Activated T-helper 9 cell treated with anti-CD3 and anti-CD28 coated beads, Interleukin-2, amount 50 U/mL, for 16 hours (primary cell): ENCODE results near the gene ZNF217.
"Not testable (repeated sequence)": the region's sequence is repeated elsewhere in the genome, so short reads cannot be mapped to it uniquely, and the experiment has no call there.

Source experiments
- DNase-seq: peaks from one replicate; pipeline ENCODE4 v3.0.0-alpha.2; 2020; ENCODE audit warnings: low read depth

The ZNF217 gene

DNA sequence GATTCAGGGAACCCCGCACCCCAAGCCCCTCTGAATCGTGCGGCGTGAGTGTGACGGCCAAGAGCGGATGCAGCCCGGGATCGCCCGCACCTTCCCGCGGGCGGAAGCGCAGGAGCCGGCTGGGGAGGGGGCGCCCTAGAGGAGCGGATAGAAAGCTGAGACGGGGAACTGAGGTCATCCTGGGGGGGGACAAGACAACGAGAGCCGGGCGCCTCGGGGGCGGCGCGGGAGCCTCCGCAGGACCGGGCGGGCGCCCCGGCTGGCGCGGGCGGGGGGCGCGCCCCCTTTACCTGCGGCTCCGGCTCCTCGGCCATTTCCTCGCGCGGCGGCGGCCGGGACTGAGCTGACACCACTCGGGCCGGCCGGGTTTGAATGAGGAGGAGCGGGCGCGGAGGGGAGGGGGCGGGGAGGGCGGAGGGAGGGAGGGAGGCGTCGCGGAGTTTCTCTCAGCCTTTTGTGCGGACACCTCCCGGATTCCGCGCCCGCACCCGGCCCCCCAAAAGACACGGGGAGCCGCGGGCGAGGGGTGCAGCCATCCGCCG, at the start of gene ZNF217:
Gene ZNF217 (minus strand): TSS at position 374 of the 542 bp plus-strand sequence. CDS start 11,013 bp downstream, outside the sequence.
- peak; percentile 47 for DNase-seq

DNA sequence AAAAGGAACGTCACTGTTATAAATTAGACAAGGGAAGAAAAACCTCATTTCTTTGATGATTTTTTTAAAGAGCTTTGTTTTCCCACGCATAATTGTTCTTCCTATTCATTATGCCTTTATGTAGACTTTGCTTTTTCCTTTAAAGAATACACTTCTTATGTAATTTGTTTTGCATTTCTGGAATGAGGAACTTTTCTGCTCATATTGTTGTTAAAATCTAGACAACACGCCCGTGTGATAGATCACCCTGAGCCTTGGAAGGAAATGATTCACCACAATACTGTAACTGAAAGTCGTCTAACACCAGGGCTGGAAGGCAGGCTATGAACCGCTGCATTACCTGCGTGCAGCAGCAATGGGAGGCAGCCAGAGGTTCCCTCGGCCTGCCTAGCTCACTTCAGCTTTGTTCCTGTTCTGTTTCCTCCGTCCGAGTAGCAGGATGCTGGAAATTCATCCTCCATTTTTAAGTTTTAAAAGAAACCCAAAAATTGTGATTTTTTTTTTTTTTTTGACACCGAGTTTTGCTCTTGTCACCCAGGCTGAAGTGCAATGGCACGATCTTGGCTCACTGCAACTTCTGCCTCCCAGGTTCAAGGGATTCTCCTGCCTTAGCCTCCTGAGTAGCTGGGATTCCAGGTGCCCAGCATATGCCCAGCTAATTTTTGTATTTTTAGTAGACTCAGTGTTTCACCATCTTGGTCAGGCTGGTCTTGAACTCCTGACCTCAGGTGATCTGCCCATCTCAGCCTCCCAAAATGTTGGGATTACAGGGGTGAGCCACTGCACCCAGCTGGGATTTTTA, 49.6 kb upstream of the ZNF217 start:
- DNase-seq: peak; percentile 34

DNA sequence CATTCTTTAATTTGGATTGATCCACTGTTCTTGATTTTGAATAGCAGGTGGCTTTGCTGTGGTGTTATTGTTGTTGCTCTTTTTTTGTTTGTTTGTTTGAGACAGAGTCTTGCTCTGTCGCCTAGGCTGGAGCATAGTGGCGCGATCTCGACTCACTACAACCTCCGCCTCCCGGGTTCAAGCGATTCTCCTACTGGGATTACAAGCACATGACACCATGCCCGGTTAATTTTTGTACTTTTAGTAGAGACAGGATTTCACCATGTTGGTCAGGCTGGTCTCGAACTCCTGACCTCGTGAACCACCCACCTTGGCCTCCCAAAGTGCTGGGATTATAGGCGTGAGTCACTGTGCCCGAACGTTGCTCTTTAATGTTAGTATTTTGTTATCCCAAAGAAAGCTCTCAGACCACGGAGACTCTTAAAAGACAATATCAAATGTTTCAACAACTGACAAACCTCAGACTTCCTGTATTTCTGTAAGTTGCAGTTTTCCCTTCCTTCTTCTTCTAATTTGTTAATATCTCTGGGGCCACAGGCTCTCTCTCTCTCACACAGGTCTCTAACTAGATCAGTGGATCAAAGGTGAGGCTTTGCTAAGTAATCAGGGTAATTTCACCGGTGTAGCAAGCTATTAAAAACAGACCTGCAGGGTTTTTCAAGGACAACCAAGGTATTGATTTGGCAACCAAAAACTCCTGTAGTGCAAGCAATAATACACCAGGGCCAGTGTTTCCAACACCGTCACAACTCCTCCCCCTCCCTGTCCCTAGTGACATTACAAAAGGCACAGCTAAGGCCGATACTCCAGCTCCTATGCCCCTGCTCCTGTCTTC, 48.8 kb upstream of the ZNF217 start:
- DNase-seq: no peak

DNA sequence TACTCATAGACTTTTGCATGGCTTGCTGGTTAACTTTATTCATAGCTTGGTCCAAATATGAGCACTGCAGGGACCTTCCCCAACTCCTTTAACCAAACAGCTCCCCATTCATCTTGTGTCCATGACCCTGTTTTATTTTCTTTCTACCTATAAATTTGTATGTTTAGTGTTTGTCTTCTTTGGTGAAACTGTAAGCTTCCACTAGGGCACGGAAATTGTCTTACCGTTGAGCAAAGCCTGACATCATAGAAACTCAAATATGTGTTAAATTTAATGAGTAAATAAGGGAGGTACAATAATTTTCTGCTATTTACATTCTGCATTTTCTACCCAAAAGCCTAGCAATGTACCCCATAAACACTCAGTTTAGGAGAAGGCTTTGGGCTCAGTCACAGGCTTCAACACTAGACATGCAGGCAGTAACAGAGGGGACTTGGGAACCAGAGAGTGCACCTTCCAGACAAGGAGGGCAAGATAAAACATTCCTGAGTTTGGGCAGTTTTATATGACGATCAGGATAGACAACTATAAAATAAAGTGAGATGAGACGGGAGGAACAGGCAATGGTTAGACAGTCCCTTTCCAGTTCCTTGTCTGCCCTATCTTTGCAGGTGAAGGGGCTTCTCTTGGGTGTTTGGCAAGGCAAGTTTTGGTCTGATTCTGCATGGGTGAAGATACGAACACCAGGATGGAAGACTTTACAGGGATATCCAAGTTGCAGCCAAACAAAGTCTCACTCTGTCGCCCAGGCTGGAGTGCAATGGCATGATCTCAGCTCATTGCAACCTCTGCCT, 46.2 kb upstream of the ZNF217 start:
- no peak for DNase-seq

DNA sequence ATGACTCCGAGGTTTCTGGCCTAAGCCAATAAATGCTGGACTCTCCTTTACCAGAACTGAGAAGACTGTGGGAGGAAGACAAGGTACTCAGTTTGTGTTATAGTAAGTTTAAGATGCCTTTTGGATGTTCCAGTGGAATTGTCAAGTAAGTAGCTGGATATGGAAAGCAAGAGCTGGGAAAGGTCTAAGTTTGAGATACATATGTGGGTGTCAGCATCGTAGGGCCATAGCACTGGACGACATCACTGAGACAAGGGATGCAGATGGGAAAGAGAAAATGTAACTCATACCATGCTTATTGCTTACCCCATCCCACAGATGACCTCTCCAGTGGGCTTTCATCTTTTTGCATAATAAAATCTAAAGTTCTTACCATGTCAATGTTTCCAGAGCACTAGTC, 45.5 kb upstream of the ZNF217 start:
- DNase-seq: no peak

DNA sequence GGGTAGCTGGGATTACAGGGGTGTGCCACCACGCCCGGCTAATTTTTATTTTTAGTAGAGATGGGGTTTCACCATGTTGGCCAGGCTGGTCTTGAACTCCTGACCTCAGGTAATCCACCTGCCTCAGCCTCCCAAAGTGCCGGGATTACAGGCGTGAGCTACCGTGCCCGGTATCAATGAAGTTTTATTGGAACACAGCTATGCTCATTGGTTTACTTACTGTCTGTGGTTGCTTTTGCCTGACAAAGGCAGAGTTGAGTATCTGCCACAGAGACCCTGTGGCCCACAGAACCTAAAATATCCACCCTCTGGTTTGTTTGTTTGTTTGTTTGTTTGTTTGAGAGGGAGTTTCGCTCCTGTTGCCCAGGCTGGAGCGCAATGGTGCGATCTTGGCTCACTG, 43.7 kb upstream of the ZNF217 start:
- DNase-seq: not testable (repeated sequence)

DNA sequence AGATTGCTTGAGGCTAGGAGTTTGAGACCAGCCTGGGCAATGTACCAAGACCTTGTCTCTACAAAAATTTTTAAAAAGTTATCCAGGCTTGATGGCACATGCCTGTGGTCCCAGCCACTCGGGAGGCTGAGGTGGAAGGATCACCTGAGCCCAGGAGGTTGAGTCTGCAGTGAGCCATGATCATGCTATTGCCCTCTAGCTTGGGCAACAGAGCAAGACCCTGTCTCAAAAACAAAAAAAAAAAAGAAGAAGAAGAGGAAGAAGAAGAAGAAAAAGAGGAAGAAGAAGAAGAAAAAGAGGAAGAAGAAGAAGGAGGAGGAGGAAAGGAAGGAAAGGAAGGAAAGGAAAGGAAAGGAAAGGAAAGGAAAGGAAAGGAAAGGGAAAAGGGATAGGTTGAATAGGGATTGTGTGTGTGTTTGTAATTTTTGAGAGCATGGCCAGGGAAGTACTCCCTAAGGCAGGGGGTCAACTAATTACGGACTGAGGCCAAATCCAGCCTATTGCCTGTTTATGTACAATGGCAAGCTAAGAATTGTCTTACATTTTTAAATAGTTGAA, 43.0 kb upstream of the ZNF217 start:
- DNase-seq: no peak

DNA sequence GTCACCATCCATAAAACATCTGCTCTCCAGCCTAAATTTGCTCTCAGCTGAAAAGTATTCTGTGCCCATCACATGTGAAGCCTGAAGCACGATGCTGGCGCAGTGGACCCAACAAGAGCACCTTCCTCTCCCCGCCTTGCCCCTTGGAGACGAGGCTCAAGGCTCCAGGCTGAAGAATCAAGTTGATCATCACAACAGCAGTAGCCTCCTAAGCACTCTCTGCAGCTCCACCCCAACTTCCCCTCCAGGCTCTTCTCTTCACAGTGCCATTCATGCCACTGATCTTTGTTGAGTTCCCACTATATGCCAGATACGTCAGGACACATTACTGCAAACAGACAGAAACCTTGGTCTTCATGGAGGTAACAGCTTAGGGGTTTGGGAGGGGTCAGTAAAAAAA, 41.6 kb upstream of the ZNF217 start:
- DNase-seq: no peak

DNA sequence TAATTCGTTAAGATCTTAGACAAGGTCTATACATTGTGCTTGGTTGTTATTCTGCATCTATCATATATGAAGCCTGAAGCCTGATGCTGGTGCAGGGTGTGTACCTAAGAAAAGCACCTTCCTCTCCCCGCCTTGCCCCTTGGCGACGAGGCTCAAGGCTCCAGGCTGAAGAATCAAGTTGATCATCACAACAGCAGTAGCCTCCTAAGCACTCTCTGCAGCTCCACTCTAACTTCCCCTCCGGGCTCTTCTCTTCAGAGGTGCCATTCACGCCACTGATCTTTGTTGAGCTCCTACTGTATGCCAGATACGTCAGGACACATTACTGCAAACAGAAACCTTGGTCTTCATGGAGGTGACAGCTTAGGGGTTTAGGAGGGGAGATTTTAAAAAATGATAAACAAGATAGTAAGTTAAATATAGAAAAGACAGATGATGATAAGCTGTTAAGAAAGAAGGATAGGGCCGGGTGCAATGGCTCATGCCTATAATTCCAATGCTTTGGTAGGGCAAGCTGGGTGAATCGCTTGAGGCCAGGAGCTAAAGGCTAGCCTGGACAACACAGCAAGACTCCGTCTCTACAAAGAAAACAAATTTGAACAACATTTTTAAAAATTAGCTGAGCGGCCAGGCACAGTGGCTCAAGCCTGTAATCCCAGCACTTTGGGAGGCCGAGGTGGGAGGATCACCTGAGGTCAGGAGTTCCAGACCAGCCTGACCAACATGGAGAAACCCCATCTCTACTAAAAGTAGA, 38.4 kb upstream of the ZNF217 start:
- DNase-seq: no peak

DNA sequence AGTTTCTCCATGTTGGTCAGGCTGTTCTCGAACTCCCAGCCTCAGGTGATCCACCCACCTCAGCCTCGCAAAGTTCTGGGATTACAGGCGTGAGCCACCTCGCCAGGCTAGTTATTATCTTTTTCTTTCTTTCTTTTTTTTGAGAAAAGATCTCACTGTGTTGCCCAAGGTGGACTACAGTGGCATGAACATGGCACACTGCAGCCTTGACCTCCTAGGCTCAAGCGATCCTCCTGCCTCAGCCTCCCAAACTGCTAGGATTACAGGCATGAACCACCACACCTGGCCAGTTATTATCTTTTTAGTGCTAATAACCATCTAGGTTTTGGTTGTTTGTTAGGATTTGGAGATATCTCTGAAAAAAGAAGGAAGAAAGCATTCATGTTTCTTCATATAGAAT, 35.8 kb upstream of the ZNF217 start:
- DNase-seq: no peak

DNA sequence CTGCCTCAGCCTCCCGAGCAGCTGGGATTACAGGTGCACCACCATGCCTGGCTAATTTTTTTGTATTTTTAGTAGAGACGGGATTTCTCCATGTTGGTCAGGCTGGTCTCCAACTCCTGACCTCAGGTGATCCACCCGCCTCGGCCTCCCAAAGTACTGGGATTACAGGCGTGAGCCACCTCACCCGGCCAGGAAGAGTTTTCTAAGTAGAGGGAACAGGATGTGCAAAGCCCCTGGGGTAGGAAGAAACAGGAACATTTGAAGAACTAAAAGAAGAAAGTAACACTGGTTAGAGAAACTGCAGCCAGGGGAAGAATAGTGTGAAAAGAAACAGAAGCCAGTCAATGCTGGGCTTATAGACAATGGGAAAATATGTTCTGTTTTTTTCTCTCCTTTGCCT, 35.1 kb upstream of the ZNF217 start:
- DNase-seq: not testable (repeated sequence)

DNA sequence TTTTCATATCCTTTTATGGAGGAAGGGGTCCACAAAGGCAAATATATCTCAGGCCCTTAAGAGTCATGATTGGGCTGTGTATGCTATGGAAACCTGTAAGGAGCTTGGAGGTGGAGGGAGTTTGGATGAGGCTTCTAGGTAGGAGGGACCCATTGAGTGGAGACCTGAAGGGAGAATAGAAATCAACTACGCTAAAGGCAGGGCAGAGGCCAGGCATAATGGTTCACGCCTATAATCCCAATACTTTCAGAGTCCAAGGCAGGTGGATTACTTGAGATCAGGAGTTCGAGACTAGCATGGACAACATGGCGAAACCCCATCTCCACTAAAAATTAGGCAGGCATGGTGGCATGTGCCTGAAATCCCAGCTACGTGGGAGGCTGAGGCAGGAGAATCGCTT, 34.4 kb upstream of the ZNF217 start:
- no peak for DNase-seq

DNA sequence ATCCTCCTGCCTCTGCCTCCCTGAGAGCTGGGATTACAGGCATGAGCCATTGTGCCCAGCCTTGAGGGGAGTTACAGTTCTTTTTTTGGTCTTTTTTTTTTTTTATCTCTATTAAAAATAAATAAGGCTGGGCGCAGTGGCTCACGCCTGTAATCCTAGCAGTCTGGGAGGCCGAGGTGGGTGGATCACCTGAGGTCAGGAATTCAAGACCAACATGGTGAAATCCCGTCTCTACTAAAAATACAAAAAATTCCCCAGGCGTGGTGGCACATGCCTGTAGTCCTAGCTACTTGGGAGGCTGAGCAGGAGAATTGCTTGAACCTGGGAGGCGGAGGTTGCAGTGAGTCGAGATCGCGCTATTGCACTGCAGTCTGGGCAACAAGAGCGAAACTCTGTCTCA, 33.4 kb upstream of the ZNF217 start:
- not testable (repeated sequence) for DNase-seq

DNA sequence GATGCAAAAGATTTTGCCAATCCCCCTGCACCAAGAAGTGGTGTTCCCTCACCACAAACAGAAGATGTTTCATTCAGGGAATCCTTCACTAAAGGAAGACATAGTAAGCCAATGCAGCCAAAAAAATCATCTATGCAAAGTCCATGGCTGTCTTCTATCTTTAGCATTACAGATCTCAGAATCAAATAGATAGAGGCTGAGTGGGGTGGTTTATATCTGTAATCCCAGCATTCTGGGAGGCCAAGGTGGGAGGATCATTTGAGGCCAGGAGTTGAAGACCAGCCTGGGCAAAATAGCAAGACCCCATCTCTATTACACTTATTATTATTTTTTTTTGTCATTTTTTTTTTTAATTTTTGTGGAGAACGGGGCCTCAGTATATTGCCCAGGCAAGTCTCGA, 32.9 kb upstream of the ZNF217 start:
- DNase-seq: no peak

DNA sequence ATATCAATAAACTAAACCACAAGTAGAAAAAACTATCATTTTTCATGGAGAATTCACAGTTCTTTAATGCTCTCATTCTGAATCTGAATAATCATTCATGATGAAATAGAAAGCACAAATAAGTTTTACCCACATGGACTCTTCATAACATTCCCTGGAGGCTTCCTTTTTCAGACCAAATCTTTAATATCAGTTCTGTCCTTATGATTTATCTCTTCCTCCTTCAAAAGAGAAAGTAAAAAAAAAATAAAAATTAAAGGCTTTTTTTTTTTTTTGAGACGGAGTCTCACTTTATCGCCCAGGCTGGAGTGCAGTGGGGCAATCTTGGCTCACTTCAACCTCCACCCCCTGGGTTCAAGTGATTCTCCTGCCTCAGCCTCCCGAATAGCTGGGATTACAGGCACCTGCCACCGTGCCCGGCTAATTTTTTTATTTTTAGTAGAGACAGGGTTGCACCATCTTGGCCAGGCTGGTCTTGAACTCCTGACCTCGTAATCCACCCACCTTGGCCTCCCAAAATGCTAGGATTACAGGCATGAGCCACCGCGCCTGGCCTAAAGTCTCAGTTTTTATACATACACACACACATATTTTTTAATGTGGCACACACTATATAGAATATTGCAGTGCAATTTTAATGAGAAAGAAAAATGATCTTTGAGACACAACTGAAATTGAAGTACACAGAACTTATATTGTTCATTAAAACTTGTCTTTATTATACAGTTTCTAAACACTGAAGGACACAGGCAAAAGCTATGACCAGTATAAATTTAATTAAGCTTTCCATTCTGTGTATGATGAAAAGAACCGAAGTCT, 31.9 kb upstream of the ZNF217 start:
- no peak for DNase-seq

DNA sequence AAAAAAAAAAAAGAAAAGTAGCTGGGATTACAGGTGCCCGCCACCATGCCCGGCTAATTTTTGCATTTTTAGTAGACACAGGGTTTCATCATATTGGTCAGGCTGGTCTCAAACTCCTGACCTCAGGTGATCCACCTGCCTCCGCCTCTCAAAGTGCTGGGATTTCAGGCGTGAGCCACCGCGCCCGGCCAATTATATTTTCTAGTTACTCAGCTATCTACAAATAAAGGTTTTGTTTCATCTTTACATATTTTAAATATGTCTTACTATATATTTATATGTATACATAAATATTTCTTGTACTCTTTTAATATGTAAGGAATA, 31.2 kb upstream of the ZNF217 start:
- DNase-seq: not testable (repeated sequence)

DNA sequence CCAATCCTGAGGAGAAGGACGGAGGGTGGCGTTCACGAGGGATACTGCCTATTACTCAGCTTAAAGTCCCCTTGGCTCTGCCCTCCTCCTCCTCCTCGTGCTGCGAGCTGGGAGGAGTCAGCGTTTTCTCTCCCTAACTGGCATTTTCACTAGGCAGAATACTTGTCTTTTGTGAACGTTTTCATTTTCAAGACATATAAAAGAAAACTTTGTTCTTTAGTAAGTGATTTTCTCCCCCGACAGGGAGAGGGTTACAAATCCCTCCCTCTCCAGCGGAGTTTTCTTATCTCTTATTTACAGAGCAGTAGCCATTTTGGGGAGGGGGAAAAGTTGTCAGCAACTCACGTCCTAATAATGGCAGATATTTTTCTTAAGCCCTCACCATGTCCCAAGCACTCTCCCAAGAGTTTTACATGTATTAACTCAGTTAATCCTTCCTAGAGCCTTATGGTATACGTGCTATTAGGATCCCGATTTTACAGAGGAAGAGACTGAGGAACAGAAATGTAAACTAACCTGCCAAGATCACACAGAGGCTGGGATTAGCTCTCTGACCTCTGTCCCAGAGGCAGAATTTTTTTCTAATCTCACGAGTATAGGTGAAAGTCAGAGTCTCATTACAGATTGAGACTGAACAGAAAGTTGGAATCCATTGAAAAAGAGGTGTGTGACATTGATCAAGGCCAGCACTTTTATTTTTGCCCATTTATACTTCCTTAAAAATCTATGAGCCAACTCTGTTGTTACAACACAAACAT, 30.0 kb upstream of the ZNF217 start:
- DNase-seq: peak; percentile 21

DNA sequence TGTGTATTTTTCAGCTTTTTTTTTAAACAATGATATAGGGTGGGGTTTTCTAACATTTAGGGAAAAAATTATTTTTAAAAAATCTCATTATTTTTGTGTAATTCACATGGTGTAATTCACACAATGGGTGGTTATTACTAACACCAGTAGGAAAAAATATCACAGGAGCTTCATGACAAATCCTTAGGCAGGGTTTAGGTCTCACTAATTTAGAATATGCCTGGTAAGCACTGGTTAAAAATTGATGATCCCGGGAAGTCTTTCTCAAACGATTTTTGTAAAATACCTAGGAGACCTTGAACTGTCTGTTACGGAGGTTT, 29.5 kb upstream of the ZNF217 start:
- DNase-seq: no peak

DNA sequence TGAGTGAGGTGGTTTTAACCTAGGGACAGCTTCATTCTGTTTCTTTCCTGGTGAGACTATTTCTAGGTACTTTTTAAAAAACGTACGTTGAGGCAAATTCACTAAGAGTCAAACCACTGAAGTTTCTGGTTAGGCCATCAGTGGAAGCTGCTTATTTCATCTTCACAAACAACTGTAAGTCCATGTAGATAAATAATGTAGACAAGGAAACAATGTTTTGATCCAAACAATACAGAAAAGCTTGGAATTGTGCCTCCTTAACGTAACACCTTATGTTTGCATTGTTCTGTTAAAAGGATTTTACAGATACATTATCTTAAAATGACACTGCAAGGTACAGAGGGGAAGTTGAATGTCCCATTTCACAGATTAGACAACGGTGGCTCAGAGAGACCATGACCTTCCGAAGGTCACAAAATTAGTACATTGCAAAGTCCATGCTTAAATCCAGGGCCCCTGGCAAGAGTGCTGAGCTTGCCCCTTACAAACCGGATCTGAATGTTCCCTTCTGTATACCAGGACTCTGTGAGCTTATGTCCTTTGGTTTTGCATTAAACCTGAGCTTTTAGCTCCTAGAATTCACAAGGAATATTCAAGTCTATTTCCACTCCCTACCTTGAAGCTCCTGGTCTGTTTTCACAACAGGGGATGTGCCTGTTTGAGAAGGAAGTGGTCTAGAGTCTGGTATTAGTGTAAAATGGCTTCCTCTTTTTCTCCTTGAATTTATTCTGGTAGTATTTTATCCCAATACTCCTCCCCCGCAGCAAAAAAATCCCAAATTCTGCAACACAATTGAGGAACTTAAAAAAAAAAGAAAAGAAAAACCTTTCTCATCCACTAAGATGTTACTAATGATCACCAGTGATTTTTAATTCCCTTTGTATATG, 28.9 kb upstream of the ZNF217 start:
- no peak for DNase-seq
